Mesendoderm (in vitro differentiated cells): Measurements from ENCODE around the gene NPLOC4. TPM values are rescaled to one million over a fixed set of nuclear protein-coding genes. Genes with fewer than 3 reads are reported as not detected.

Experiments used
- DNase-seq: peaks from one replicate; pipeline ENCODE4 v3.0.0; 2013
- H2AK5ac ChIP-seq: 2 replicates; pipeline ENCODE4 v1.6.1; 2013; ENCODE audit warnings: low read length, inconsistent platforms
- H2BK120ac ChIP-seq: 2 replicates; pipeline ENCODE4 v1.6.1; 2013; ENCODE audit warnings: low read depth, mild to moderate bottlenecking, low read length, moderate library complexity, mixed read lengths
- H2BK15ac ChIP-seq: replicated peaks from 2 replicates; pipeline ENCODE4 v1.6.1; 2013; ENCODE audit warnings: low read depth, mild to moderate bottlenecking, moderate library complexity
- H2BK5ac ChIP-seq: 2 replicates; pipeline ENCODE4 v1.6.1; 2013; ENCODE audit warnings: low read length, inconsistent platforms
- H3K18ac ChIP-seq: 2 replicates; pipeline ENCODE4 v1.6.1; 2013; ENCODE audit warnings: mild to moderate bottlenecking, low read length, mixed read lengths
- H3K23ac ChIP-seq: one replicate; pipeline ENCODE4 v1.6.1; 2013; ENCODE audit warnings: low read length
- H3K27ac ChIP-seq: 2 replicates; pipeline ENCODE4 v1.5.1; 2013; ENCODE audit warnings: low read depth, mild to moderate bottlenecking, inconsistent platforms, low read length, moderate library complexity
- H3K27me3 ChIP-seq: 2 replicates; pipeline ENCODE4 v1.6.1; 2013; ENCODE audit warnings: low read length, control low read depth, mild to moderate bottlenecking, inconsistent platforms; ENCODE audit not compliant: insufficient read depth, poor library complexity
- H3K36me3 ChIP-seq: 2 replicates; pipeline ENCODE4 v1.6.1; 2013; ENCODE audit warnings: low read length, inconsistent platforms; ENCODE audit not compliant: control insufficient read depth, insufficient read depth
- H3K4ac ChIP-seq: one replicate; pipeline ENCODE4 v1.6.1; 2013; ENCODE audit warnings: low read depth, mild to moderate bottlenecking, low read length, moderate library complexity
- H3K4me1 ChIP-seq: 2 replicates; pipeline ENCODE4 v1.6.1; 2013; ENCODE audit warnings: low read depth, low read length, inconsistent platforms; ENCODE audit not compliant: control insufficient read depth
- H3K4me2 ChIP-seq: 2 replicates; pipeline ENCODE4 v1.6.1; 2013; ENCODE audit warnings: low read length
- H3K4me3 ChIP-seq: 2 replicates; pipeline ENCODE4 v1.5.1; 2013; ENCODE audit warnings: mild to moderate bottlenecking, low read length
- H3K56ac ChIP-seq: one replicate; pipeline ENCODE4 v1.6.1; 2013; ENCODE audit warnings: low read length
- H3K79me1 ChIP-seq: 2 replicates; pipeline ENCODE4 v1.6.1; 2013; ENCODE audit warnings: low read length, inconsistent platforms
- H3K79me2 ChIP-seq: 2 replicates; pipeline ENCODE4 v1.6.1; 2013; ENCODE audit warnings: mild to moderate bottlenecking, low read length; ENCODE audit not compliant: control insufficient read depth, insufficient read depth
- H3K9ac ChIP-seq: 2 replicates; pipeline ENCODE4 v1.6.1; 2013; ENCODE audit warnings: low read length, inconsistent platforms
- H4K5ac ChIP-seq: one replicate; pipeline ENCODE4 v1.6.1; 2013; ENCODE audit warnings: low read length
- H4K8ac ChIP-seq: one replicate; pipeline ENCODE4 v1.6.1; 2013; ENCODE audit warnings: low read depth, mild to moderate bottlenecking, control low read depth, low read length, moderate library complexity
- WGBS: extraction: QIAGEN DNeasy Blood & Tissue Kit; methylation state at CpG from one replicate; pipeline ENCODE4 v1.1.7; 2013; ENCODE audit warnings: low lambda C conversion rate, missing lambda C conversion rate; ENCODE audit not compliant: insufficient coverage; ENCODE audit errors: extremely low coverage; 5-methylcytosine and 5-hydroxymethylcytosine counted together
- polyA plus RNA-seq, 2 experiments: library from polyadenylated mRNA; stranded (reverse); fragments of 200-250 nt; gene quantifications; one replicate each; pipeline ENCODE4 v1.2.3, GENCODE V29; 2013

NPLOC4 gene
- 77.9 TPM for polyA plus RNA-seq (2013, experiment 1 of 2)
- 88.4 TPM for polyA plus RNA-seq (2013, experiment 2 of 2)

GRCh38 chr17:81636505-81637288 lies at the start of gene NPLOC4, which contains the start of gene TSPAN10:
TSS of gene NPLOC4 (minus strand) at chr17:81637112. CDS start at chr17:81636930, 182 bp downstream.
TSS of gene TSPAN10 (plus strand) at chr17:81637196. CDS start at chr17:81642413, 5,217 bp downstream.
- H3K27ac ChIP-seq: peak within 1 kb of the TSS; percentile 79
- peaks cover 3% of the 10 kb centered on the region for H3K79me1 ChIP-seq
- H2BK5ac ChIP-seq: peak within 1 kb of the TSS; percentile 50
- H3K9ac ChIP-seq: peak within 1 kb of the TSS; percentile 84
- peak within 1 kb of the TSS; percentile 87 for H3K56ac ChIP-seq
- H4K8ac ChIP-seq: peak within 1 kb of the TSS; percentile 100
- peak within 1 kb of the TSS; percentile 90 for H3K4me3 ChIP-seq
- H3K27me3 ChIP-seq: no peaks in the 10 kb centered on the region
- no peaks in the 10 kb centered on the region for H3K36me3 ChIP-seq
- H3K79me2 ChIP-seq: peaks cover 34% of the 10 kb centered on the region
- no peak within 1 kb of the TSS for H2BK15ac ChIP-seq
- DNase-seq: peak; percentile 87
- no peak within 1 kb of the TSS for H2BK120ac ChIP-seq
- H3K4ac ChIP-seq: peak within 1 kb of the TSS; percentile 95
- no peaks in the 10 kb centered on the region for H3K4me1 ChIP-seq
- WGBS: no CpG with 5 or more reads among the region's 77 CpGs
- H3K23ac ChIP-seq: no peak within 1 kb of the TSS
- H3K18ac ChIP-seq: peak within 1 kb of the TSS; percentile 98
- no peak within 1 kb of the TSS for H4K5ac ChIP-seq
- H2AK5ac ChIP-seq: no peak within 1 kb of the TSS
- H3K4me2 ChIP-seq: peak within 1 kb of the TSS; percentile 93

GRCh38 chr17:81686614-81687013 lies 49.7 kb upstream of the NPLOC4 start:
- no peak overlapping the region for H3K18ac ChIP-seq
- H2BK5ac ChIP-seq: no peak overlapping the region
- H3K4me2 ChIP-seq: no peak overlapping the region
- H3K56ac ChIP-seq: no peak overlapping the region
- no peak overlapping the region for H2BK15ac ChIP-seq
- H3K4me3 ChIP-seq: no peak overlapping the region
- DNase-seq: no peak
- no peak overlapping the region for H3K9ac ChIP-seq
- H3K27me3 ChIP-seq: no peaks in the 10 kb centered on the region
- H3K23ac ChIP-seq: no peak overlapping the region
- H3K4ac ChIP-seq: no peak overlapping the region
- H3K27ac ChIP-seq: no peak overlapping the region
- WGBS: no CpG with 5 or more reads among the region's 20 CpGs
- H3K36me3 ChIP-seq: peaks cover 7% of the 10 kb centered on the region
- H2BK120ac ChIP-seq: no peak overlapping the region
- no peak overlapping the region for H2AK5ac ChIP-seq
- no peak overlapping the region for H4K5ac ChIP-seq
- H3K79me2 ChIP-seq: peaks cover 32% of the 10 kb centered on the region
- H3K4me1 ChIP-seq: peaks cover 3% of the 10 kb centered on the region
- no peak overlapping the region for H4K8ac ChIP-seq
- peaks cover 18% of the 10 kb centered on the region for H3K79me1 ChIP-seq

- Histone ChIP-seq H3K56ac (peak overlapping the region; percentile 92), H3K4ac (no peak overlapping the region), H2BK15ac (no peak overlapping the region), H3K27ac (no peak overlapping the region), H3K4me3 (no peak overlapping the region), H3K18ac (no peak overlapping the region), H2AK5ac (no peak overlapping the region), H2BK5ac (no peak overlapping the region), H3K79me2 (peaks cover 33% of the 10 kb centered on the region), H3K9ac (peak overlapping the region; percentile 87), H3K4me1 (peaks cover 3% of the 10 kb centered on the region), H3K27me3 (no peaks in the 10 kb centered on the region), H2BK120ac (no peak overlapping the region), H3K4me2 (no peak overlapping the region), H4K8ac (no peak overlapping the region), H3K79me1 (peaks cover 18% of the 10 kb centered on the region), H3K36me3 (peaks cover 6% of the 10 kb centered on the region), H4K5ac (no peak overlapping the region), H3K23ac (no peak overlapping the region)
- no CpG with 5 or more reads among the region's 12 CpGs for WGBS
- DNase-seq: no peak
Measured at GRCh38 chr17:81685108-81685507, 48.2 kb upstream of the NPLOC4 start.

- peaks cover 3% of the 10 kb centered on the region for H3K4me1 ChIP-seq
- no peak overlapping the region for H3K23ac ChIP-seq
- peak overlapping the region; percentile 92 for H3K56ac ChIP-seq
- H2BK5ac ChIP-seq: no peak overlapping the region
- H3K4ac ChIP-seq: peak overlapping the region; percentile 66
- H4K8ac ChIP-seq: no peak overlapping the region
- DNase-seq: peak; percentile 72
- H3K36me3 ChIP-seq: peaks cover 6% of the 10 kb centered on the region
- H3K9ac ChIP-seq: peak overlapping the region; percentile 87
- peak overlapping the region; percentile 25 for H3K27ac ChIP-seq
- peaks cover 33% of the 10 kb centered on the region for H3K79me2 ChIP-seq
- H3K27me3 ChIP-seq: no peaks in the 10 kb centered on the region
- H3K18ac ChIP-seq: peak overlapping the region; percentile 57
- WGBS: no CpG with 5 or more reads among the region's 16 CpGs
- H4K5ac ChIP-seq: no peak overlapping the region
- H2BK120ac ChIP-seq: no peak overlapping the region
- peaks cover 18% of the 10 kb centered on the region for H3K79me1 ChIP-seq
- peak overlapping the region; percentile 54 for H3K4me2 ChIP-seq
- peak overlapping the region; percentile 79 for H3K4me3 ChIP-seq
- no peak overlapping the region for H2AK5ac ChIP-seq
- H2BK15ac ChIP-seq: no peak overlapping the region
Measured at GRCh38 chr17:81684442-81684911, 47.6 kb upstream of the NPLOC4 start.

GRCh38 chr17:81683584-81684441 lies 46.9 kb upstream of the NPLOC4 start, which contains the start of the genes ARL16 and HGS:
TSS of gene ARL16 (minus strand) at chr17:81683797. CDS start at chr17:81683753, 44 bp downstream.
TSS of gene HGS (plus strand) at chr17:81684011. CDS start at chr17:81684067, 56 bp downstream.
- Histone ChIP-seq H3K23ac (no peak within 1 kb of the TSS), H2BK5ac (no peak within 1 kb of the TSS), H3K79me1 (peaks cover 17% of the 10 kb centered on the region), H3K4ac (peak within 1 kb of the TSS; percentile 83), H3K4me2 (peak within 1 kb of the TSS; percentile 66), H3K27ac (peak within 1 kb of the TSS; percentile 39), H3K9ac (peak within 1 kb of the TSS; percentile 95), H2BK15ac (no peak within 1 kb of the TSS), H2AK5ac (no peak within 1 kb of the TSS), H4K5ac (no peak within 1 kb of the TSS), H3K56ac (peak within 1 kb of the TSS; percentile 98), H3K18ac (peak within 1 kb of the TSS; percentile 83), H3K27me3 (no peaks in the 10 kb centered on the region), H2BK120ac (peak within 1 kb of the TSS; percentile 40), H3K36me3 (peaks cover 6% of the 10 kb centered on the region), H3K4me3 (peak within 1 kb of the TSS; percentile 95), H3K4me1 (peaks cover 3% of the 10 kb centered on the region), H4K8ac (no peak within 1 kb of the TSS), H3K79me2 (peaks cover 33% of the 10 kb centered on the region)
- WGBS: no CpG with 5 or more reads among the region's 112 CpGs
- peak; percentile 100 for DNase-seq
